Neural cell (in vitro differentiated cells): ENCODE results near the gene AHRR. TPM values are rescaled to one million over a fixed set of nuclear protein-coding genes. Genes with fewer than 3 reads are reported as not detected.

Experiments used
- H2AFZ ChIP-seq: fragments of 200-600, 300-800 bp; sonication (generic), shearing (Covaris generic); 2 replicates; pipeline ENCODE4 v1.6.0; 2014; ENCODE audit warnings: low read depth, mild to moderate bottlenecking, antibody characterized with exemption, low read length, moderate library complexity
- H3F3A ChIP-seq: fragments of 200-600 bp; shearing (Covaris generic); 2 replicates; pipeline ENCODE4 v1.6.1; 2016; ENCODE audit warnings: mild to moderate bottlenecking, moderate library complexity, mixed read lengths, antibody characterized with exemption, low read length; ENCODE audit not compliant: insufficient read depth, poor library complexity, severe bottlenecking
- H3K27ac ChIP-seq: fragments of 200-600, 300-800 bp; sonication (generic), shearing (Covaris generic); 2 replicates; pipeline ENCODE4 v1.5.1; 2014; ENCODE audit warnings: mild to moderate bottlenecking, low read length, moderate library complexity
- H3K27me3 ChIP-seq: fragments of 300-800, 200-600 bp; sonication (generic), shearing (Covaris generic); 2 replicates; pipeline ENCODE4 v1.6.0; 2014; ENCODE audit warnings: mild to moderate bottlenecking, low read depth, low read length, moderate library complexity; ENCODE audit not compliant: insufficient read depth
- H3K36me3 ChIP-seq: fragments of 300-800, 200-600 bp; sonication (generic), shearing (Covaris generic); 2 replicates; pipeline ENCODE4 v1.5.1; 2014; ENCODE audit warnings: mild to moderate bottlenecking, antibody characterized with exemption, low read length, moderate library complexity; ENCODE audit not compliant: insufficient read depth
- H3K4me2 ChIP-seq: fragments of 300-800, 200-600 bp; sonication (generic), shearing (Covaris generic); 2 replicates; pipeline ENCODE4 v1.6.0; 2014; ENCODE audit warnings: mild to moderate bottlenecking, low read length
- H3K4me3 ChIP-seq: fragments of 300-800, 200-600 bp; sonication (generic), shearing (Covaris generic); 2 replicates; pipeline ENCODE4 v1.5.1; 2014; ENCODE audit warnings: mild to moderate bottlenecking, low read length, moderate library complexity
- H3K79me2 ChIP-seq: fragments of 200-600 bp; shearing (Covaris generic); replicated peaks from 2 replicates; pipeline ENCODE4 v1.6.0; 2014; ENCODE audit warnings: mild to moderate bottlenecking, low read length, moderate library complexity; ENCODE audit not compliant: insufficient read depth
- H3K9ac ChIP-seq: fragments of 300-800, 200-600 bp; sonication (generic), shearing (Covaris generic); 2 replicates; pipeline ENCODE4 v1.6.1; 2016; ENCODE audit warnings: mild to moderate bottlenecking, low read length, mixed read lengths
- H3K9me2 ChIP-seq: fragments of 200-600 bp; shearing (Covaris generic); 2 replicates; pipeline ENCODE4 v1.6.1; 2016; ENCODE audit warnings: mild to moderate bottlenecking, low read length, mixed read lengths; ENCODE audit not compliant: insufficient read depth
- H3K9me3 ChIP-seq: fragments of 200-600, 300-800 bp; sonication (generic), shearing (Covaris generic); 2 replicates; pipeline ENCODE4 v1.6.1; 2016; ENCODE audit warnings: mild to moderate bottlenecking, mixed run types, low read length, moderate library complexity, mixed read lengths
- H4K20me1 ChIP-seq: fragments of 200-600 bp; shearing (Covaris generic); 2 replicates; pipeline ENCODE4 v1.6.1; 2016; ENCODE audit warnings: mild to moderate bottlenecking, mixed run types; ENCODE audit not compliant: insufficient read depth
- CTCF ChIP-seq: fragments of 450-650 bp; IDR thresholded peaks from 2 replicates; pipeline ENCODE4 v1.5.1; 2014; ENCODE audit warnings: antibody characterized with exemption, mild to moderate bottlenecking, moderate library complexity; ENCODE audit not compliant: poor library complexity, severe bottlenecking
- EP300 ChIP-seq: fragments of 450-650 bp; conservative IDR thresholded peaks from 2 replicates; pipeline ENCODE4 v1.6.1; 2014; ENCODE audit warnings: antibody characterized with exemption, mild to moderate bottlenecking, moderate library complexity; ENCODE audit not compliant: poor library complexity, severe bottlenecking
- EZH2 ChIP-seq: fragments of 200-600, 300-800 bp; shearing (Covaris generic), sonication (generic); IDR thresholded peaks from 2 replicates; pipeline ENCODE4 v1.6.1; 2014; ENCODE audit warnings: antibody characterized with exemption, low read length, borderline replicate concordance, mild to moderate bottlenecking; ENCODE audit not compliant: insufficient read depth, poor library complexity, severe bottlenecking
- MXI1 ChIP-seq: fragments of 450-650 bp; conservative IDR thresholded peaks from 2 replicates; pipeline ENCODE4 v1.6.1; 2014; ENCODE audit warnings: antibody characterized with exemption, mild to moderate bottlenecking; ENCODE audit not compliant: poor library complexity, severe bottlenecking
- POLR2AphosphoS5 ChIP-seq: IDR thresholded peaks from 2 replicates; pipeline ENCODE4 v1.6.1; 2012
- RAD21 ChIP-seq: fragments of 450-650 bp; conservative IDR thresholded peaks from 2 replicates; pipeline ENCODE4 v1.6.1; 2014; ENCODE audit warnings: antibody characterized with exemption, mild to moderate bottlenecking, moderate library complexity
- REST ChIP-seq: IDR thresholded peaks from 2 replicates; pipeline ENCODE4 v1.6.1; 2012; ENCODE audit warnings: borderline replicate concordance
- SMC3 ChIP-seq: fragments of 450-650 bp; conservative IDR thresholded peaks from 2 replicates; pipeline ENCODE4 v1.6.1; 2014; ENCODE audit warnings: antibody characterized with exemption, mild to moderate bottlenecking, moderate library complexity; ENCODE audit not compliant: poor library complexity
- TAF1 ChIP-seq: IDR thresholded peaks from 2 replicates; pipeline ENCODE4 v1.6.1; 2012; ENCODE audit warnings: low read depth
- polyA plus RNA-seq: library from polyadenylated mRNA; depleted of rRNA; stranded (reverse); fragments of >200 nt; gene quantifications from 2 replicates; pipeline ENCODE4 v1.2.3, GENCODE V29; 2014

The AHRR gene
- polyA plus RNA-seq, 1 donor from 2014 or later, result 0.26 TPM

GRCh38 chr5:423233-423565 is 101.7 kb downstream of the AHRR start:
- no peak overlapping the region for H2AFZ ChIP-seq
- H3K9me2 ChIP-seq, result no peaks in the 10 kb centered on the region
- no peaks in the 10 kb centered on the region for H3K79me2 ChIP-seq
- H3K27me3 ChIP-seq, result no peaks in the 10 kb centered on the region
- no peak overlapping the region for H3K4me3 ChIP-seq
- no peak overlapping the region for H3K27ac ChIP-seq
- no peaks in the 10 kb centered on the region for H3K9me3 ChIP-seq
- H3F3A ChIP-seq, result no peaks in the 10 kb centered on the region
- TF ChIP-seq TAF1, result no peak
- no peak for TF ChIP-seq SMC3
- no peak for TF ChIP-seq MXI1
- TF ChIP-seq RAD21, result no peak
- no peak for TF ChIP-seq EZH2
- TF ChIP-seq REST, result no peak
- no peak for TF ChIP-seq EP300
- no peak for TF ChIP-seq POLR2AphosphoS5
- no peak for TF ChIP-seq CTCF
- H3K4me2 ChIP-seq, result no peak overlapping the region
- no peaks in the 10 kb centered on the region for H3K36me3 ChIP-seq
- no peak overlapping the region for H3K9ac ChIP-seq
- no peaks in the 10 kb centered on the region for H4K20me1 ChIP-seq

- Histone ChIP-seq H3K27ac (no peak overlapping the region), H3K27me3 (no peaks in the 10 kb centered on the region), H3K4me2 (no peak overlapping the region), H4K20me1 (no peaks in the 10 kb centered on the region), H3K79me2 (no peaks in the 10 kb centered on the region), H3F3A (no peaks in the 10 kb centered on the region), H3K9me3 (no peaks in the 10 kb centered on the region), H2AFZ (no peak overlapping the region), H3K36me3 (no peaks in the 10 kb centered on the region), H3K9ac (no peak overlapping the region), H3K9me2 (no peaks in the 10 kb centered on the region), H3K4me3 (no peak overlapping the region)
- TF ChIP-seq EP300 (no peak), REST (no peak), TAF1 (no peak), EZH2 (no peak), POLR2AphosphoS5 (no peak), SMC3 (no peak), MXI1 (no peak), CTCF (no peak), RAD21 (no peak)
These were observed 102.2 kb downstream of the AHRR start for GRCh38 chr5:423626-424261.
